Neural progenitor cell (in vitro differentiated cells): ENCODE data around the gene ITIH2. TPM values are rescaled to one million over a fixed set of nuclear protein-coding genes. Genes with fewer than 3 reads are reported as not detected.

Experiments
- DNase-seq: peaks from one replicate; pipeline ENCODE4 v3.0.0-alpha.2; 2016; ENCODE audit warnings: low spot score
- H2AFZ ChIP-seq: fragments of 200-600 bp; sonication (generic); replicated peaks from 2 replicates; pipeline ENCODE4 v1.6.1; 2016; ENCODE audit warnings: antibody characterized with exemption
- H3F3A ChIP-seq: fragments of 200-600 bp; sonication (generic); 2 replicates; pipeline ENCODE4 v1.6.1; 2016; ENCODE audit warnings: antibody characterized with exemption, low read depth
- H3K27ac ChIP-seq: fragments of 200-600 bp; sonication (generic); 2 replicates; pipeline ENCODE4 v1.5.1; 2016; ENCODE audit warnings: mild to moderate bottlenecking
- H3K27me3 ChIP-seq: fragments of 200-600 bp; sonication (generic); 2 replicates; pipeline ENCODE4 v1.6.1; 2016; ENCODE audit warnings: mild to moderate bottlenecking, moderate library complexity
- H3K36me3 ChIP-seq: fragments of 200-600 bp; sonication (generic); 2 replicates; pipeline ENCODE4 v1.5.1; 2016
- H3K4me1 ChIP-seq: fragments of 200-600 bp; sonication (generic); 2 replicates; pipeline ENCODE4 v1.6.1; 2016; ENCODE audit warnings: mixed run types
- H3K4me2 ChIP-seq: fragments of 200-600 bp; sonication (generic); 2 replicates; pipeline ENCODE4 v1.6.1; 2016
- H3K4me3 ChIP-seq: fragments of 200-600 bp; sonication (generic); 2 replicates; pipeline ENCODE4 v1.5.1; 2016
- H3K79me2 ChIP-seq: fragments of 200-600 bp; sonication (generic); 2 replicates; pipeline ENCODE4 v1.6.1; 2016; ENCODE audit warnings: low read depth
- H3K9ac ChIP-seq: fragments of 200-600 bp; sonication (generic); 2 replicates; pipeline ENCODE4 v1.6.1; 2016
- H3K9me3 ChIP-seq: fragments of 200-600 bp; sonication (generic); 2 replicates; pipeline ENCODE4 v1.5.1; 2016; ENCODE audit warnings: low read depth
- H4K20me1 ChIP-seq: fragments of 200-600 bp; sonication (generic); 2 replicates; pipeline ENCODE4 v1.6.1; 2016; ENCODE audit warnings: low read depth
- H3K27ac Mint-ChIP-seq: 3 replicates; pipeline ENCODE4 v1.8.0; 2021; ENCODE audit warnings: mixed read lengths
- H3K27me3 Mint-ChIP-seq: 2 replicates; pipeline ENCODE4 v1.8.0; 2022; ENCODE audit warnings: low read depth, mild to moderate bottlenecking, inconsistent platforms, moderate library complexity, mixed read lengths; ENCODE audit not compliant: insufficient read depth
- H3K36me3 Mint-ChIP-seq: 3 replicates; pipeline ENCODE4 v1.8.0; 2021; ENCODE audit warnings: mixed read lengths
- H3K4me1 Mint-ChIP-seq: 3 replicates; pipeline ENCODE4 v1.8.0; 2021; ENCODE audit warnings: mixed read lengths
- H3K4me3 Mint-ChIP-seq: 3 replicates; pipeline ENCODE4 v1.8.0; 2021; ENCODE audit warnings: mild to moderate bottlenecking, moderate library complexity, mixed read lengths
- H3K9me3 Mint-ChIP-seq: 3 replicates; pipeline ENCODE4 v1.8.0; 2020; ENCODE audit warnings: mixed read lengths
- EZH2 ChIP-seq: fragments of 200-600 bp; sonication (generic); IDR thresholded peaks from 2 replicates; pipeline ENCODE4 v1.6.1; 2017; ENCODE audit warnings: antibody characterized with exemption, mild to moderate bottlenecking, moderate library complexity
- EZH2phosphoT487 ChIP-seq: fragments of 200-600 bp; sonication (generic); IDR thresholded peaks from 2 replicates; pipeline ENCODE4 v1.6.1; 2017; ENCODE audit warnings: antibody characterized with exemption
- total RNA-seq: library from RNA; depleted of rRNA; stranded (reverse); fragments of >200 nt; gene quantifications from 2 replicates; pipeline ENCODE4 v1.2.3, GENCODE V29; 2015; ENCODE audit warnings: low replicate concordance
- TF ChIP-seq, protein P1 (sequence below): fragments of 200-600 bp; sonication (generic); IDR thresholded peaks from 2 replicates; pipeline ENCODE4 v1.5.1; 2017; ENCODE audit warnings: antibody characterized with exemption, mild to moderate bottlenecking

The ITIH2 gene
- total RNA-seq, 1 donor from 2014 or later = not detected

DNA sequence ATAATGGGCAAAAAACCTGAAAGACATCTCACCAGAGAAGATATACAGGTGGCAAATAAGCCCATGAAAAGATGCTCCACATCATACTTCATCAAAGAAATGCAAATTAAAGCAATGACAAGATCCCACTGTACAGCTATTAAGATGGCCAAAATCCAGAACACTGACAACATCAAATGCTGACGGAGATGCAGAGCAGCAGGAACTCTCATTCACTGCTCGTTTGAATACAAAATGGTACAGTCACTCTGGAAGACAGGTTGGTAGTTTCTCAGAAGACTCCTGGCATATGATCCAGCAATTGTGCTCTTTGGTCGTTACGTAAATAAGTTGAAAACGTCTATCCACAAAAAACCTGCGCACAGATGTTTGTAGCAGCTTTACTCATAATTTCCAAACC, 49.1 kb downstream of the ITIH2 start:
- Histone ChIP-seq H3K4me2 (no peak overlapping the region), H3K4me3 (no peak overlapping the region), H3K27ac (no peak overlapping the region), H3K4me1 (no peaks in the 10 kb centered on the region), H3K27me3 (no peaks in the 10 kb centered on the region), H3K36me3 (peaks cover 12% of the 10 kb centered on the region), H3F3A (no peaks in the 10 kb centered on the region), H4K20me1 (no peaks in the 10 kb centered on the region), H2AFZ (no peak overlapping the region), H3K9me3 (no peaks in the 10 kb centered on the region), H3K9ac (no peak overlapping the region), H3K79me2 (no peaks in the 10 kb centered on the region)
- H3K4me3 Mint-ChIP-seq = no peak overlapping the region
- no peaks in the 10 kb centered on the region for H3K4me1 Mint-ChIP-seq
- DNase-seq = no peak
- no peak for TF ChIP-seq EZH2
- TF ChIP-seq, protein P1, sequence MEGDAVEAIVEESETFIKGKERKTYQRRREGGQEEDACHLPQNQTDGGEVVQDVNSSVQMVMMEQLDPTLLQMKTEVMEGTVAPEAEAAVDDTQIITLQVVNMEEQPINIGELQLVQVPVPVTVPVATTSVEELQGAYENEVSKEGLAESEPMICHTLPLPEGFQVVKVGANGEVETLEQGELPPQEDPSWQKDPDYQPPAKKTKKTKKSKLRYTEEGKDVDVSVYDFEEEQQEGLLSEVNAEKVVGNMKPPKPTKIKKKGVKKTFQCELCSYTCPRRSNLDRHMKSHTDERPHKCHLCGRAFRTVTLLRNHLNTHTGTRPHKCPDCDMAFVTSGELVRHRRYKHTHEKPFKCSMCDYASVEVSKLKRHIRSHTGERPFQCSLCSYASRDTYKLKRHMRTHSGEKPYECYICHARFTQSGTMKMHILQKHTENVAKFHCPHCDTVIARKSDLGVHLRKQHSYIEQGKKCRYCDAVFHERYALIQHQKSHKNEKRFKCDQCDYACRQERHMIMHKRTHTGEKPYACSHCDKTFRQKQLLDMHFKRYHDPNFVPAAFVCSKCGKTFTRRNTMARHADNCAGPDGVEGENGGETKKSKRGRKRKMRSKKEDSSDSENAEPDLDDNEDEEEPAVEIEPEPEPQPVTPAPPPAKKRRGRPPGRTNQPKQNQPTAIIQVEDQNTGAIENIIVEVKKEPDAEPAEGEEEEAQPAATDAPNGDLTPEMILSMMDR = no peak
- H3K27ac Mint-ChIP-seq = no peak overlapping the region
- peaks cover 4% of the 10 kb centered on the region for H3K27me3 Mint-ChIP-seq
- no peaks in the 10 kb centered on the region for H3K9me3 Mint-ChIP-seq
- peaks cover 22% of the 10 kb centered on the region for H3K36me3 Mint-ChIP-seq

DNA sequence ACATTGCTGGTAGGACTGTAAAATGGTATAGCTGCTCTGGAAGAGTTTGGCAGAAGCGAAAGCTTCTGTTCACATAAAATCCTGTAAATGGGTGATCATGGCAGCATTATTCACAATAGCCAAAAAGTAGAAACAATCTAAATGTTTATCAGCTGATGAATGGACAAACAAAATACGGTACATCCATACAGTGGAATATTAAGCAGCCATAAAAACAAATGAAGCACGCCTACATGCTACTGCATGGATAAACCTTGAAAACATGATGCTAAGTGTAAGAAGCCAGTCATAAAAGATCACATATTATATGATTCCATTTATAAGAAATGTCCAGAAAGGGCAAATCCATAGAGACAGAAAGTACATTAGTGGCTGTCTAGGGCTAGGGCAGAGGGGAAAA, 52.0 kb downstream of the ITIH2 start:
- Histone ChIP-seq H4K20me1 (no peaks in the 10 kb centered on the region), H3K4me2 (no peak overlapping the region), H3K4me1 (no peaks in the 10 kb centered on the region), H2AFZ (no peak overlapping the region), H3K27me3 (no peaks in the 10 kb centered on the region), H3K9me3 (no peaks in the 10 kb centered on the region), H3K4me3 (no peak overlapping the region), H3K27ac (no peak overlapping the region), H3K36me3 (peaks cover 16% of the 10 kb centered on the region), H3F3A (no peaks in the 10 kb centered on the region), H3K9ac (no peak overlapping the region), H3K79me2 (no peaks in the 10 kb centered on the region)
- H3K4me1 Mint-ChIP-seq = no peaks in the 10 kb centered on the region
- H3K27me3 Mint-ChIP-seq = peaks cover 2% of the 10 kb centered on the region
- H3K27ac Mint-ChIP-seq = no peak overlapping the region
- no peaks in the 10 kb centered on the region for H3K9me3 Mint-ChIP-seq
- no peak for TF ChIP-seq EZH2phosphoT487
- TF ChIP-seq, protein P1 = no peak
- no peak for TF ChIP-seq EZH2
- no peak overlapping the region for H3K4me3 Mint-ChIP-seq
- H3K36me3 Mint-ChIP-seq = peaks cover 28% of the 10 kb centered on the region
- DNase-seq = no peak

DNA sequence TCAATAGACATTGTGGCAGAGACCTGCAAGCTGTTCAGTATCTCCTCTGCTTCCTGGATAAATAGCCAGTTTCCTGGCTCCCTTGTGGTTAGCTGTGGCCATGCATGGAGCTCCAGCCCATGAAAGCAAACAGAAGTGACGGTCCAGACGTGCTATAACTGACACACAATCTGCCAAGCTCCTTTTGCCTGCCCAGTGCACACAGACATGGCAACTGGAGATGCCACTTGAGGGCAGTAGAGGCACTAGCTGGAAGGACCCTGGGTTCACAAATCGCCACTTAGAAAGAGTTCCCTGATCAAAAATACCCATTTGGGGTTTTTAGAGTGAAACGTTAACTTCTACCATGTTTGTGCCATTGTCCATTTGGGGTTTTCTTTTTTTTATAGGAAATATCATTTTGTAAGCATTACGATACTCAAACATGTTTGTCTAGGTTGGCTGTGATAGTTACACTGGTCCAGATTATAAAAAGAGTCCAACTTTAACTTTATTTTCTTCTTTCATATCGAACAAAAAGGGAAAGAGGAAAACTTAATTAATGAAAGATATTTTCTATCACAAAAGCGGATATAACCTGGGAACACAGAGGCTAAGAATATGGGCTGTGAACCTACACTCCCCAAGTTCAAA, 53.4 kb downstream of the ITIH2 start:
- no peaks in the 10 kb centered on the region for H3K79me2 ChIP-seq
- H3K4me1 Mint-ChIP-seq = no peaks in the 10 kb centered on the region
- H4K20me1 ChIP-seq = no peaks in the 10 kb centered on the region
- H3K4me3 Mint-ChIP-seq = no peak overlapping the region
- TF ChIP-seq EZH2 (no peak), EZH2phosphoT487 (no peak)
- TF ChIP-seq, protein P1 = peak; percentile 52
- no peaks in the 10 kb centered on the region for H3K4me1 ChIP-seq
- H3K27me3 Mint-ChIP-seq = peaks cover 2% of the 10 kb centered on the region
- no peak overlapping the region for H3K4me3 ChIP-seq
- no peak overlapping the region for H2AFZ ChIP-seq
- H3K9me3 ChIP-seq = no peaks in the 10 kb centered on the region
- peak; percentile 39 for DNase-seq
- peaks cover 30% of the 10 kb centered on the region for H3K36me3 Mint-ChIP-seq
- peaks cover 16% of the 10 kb centered on the region for H3K36me3 ChIP-seq
- no peaks in the 10 kb centered on the region for H3K27me3 ChIP-seq
- H3F3A ChIP-seq = no peaks in the 10 kb centered on the region
- no peak overlapping the region for H3K27ac Mint-ChIP-seq
- H3K9me3 Mint-ChIP-seq = no peaks in the 10 kb centered on the region
- no peak overlapping the region for H3K9ac ChIP-seq
- no peak overlapping the region for H3K27ac ChIP-seq
- no peak overlapping the region for H3K4me2 ChIP-seq
